HG02938 (cell line): ENCODE data around the gene TRIP4.

Source experiments
- ATAC-seq: cut with Tn5 transposase; IDR thresholded peaks from one replicate; pipeline ENCODE4 v1.9.1; 2021; ENCODE audit warnings: mild to moderate bottlenecking, moderate library complexity; ENCODE audit not compliant: unreplicated experiment

The TRIP4 gene

GRCh38 chr15:64443747-64444621 lies 56.3 kb downstream of the TRIP4 start:
- ATAC-seq = peak; percentile 64

GRCh38 chr15:64444836-64445235 lies 57.2 kb downstream of the TRIP4 start:
- ATAC-seq = no peak

GRCh38 chr15:64447536-64448315 lies 60.1 kb downstream of the TRIP4 start:
- peak; percentile 44 for ATAC-seq

GRCh38 chr15:64452988-64453688 lies 65.5 kb downstream of the TRIP4 start:
- no peak for ATAC-seq

- ATAC-seq = no peak
Measured at GRCh38 chr15:64453689-64454037, 66.0 kb downstream of the TRIP4 start.

- no peak for ATAC-seq
Measured at GRCh38 chr15:64454282-64454681, 66.6 kb downstream of the TRIP4 start.

GRCh38 chr15:64455961-64456371 lies 68.3 kb downstream of the TRIP4 start:
- ATAC-seq = no peak

- no peak for ATAC-seq
Measured at GRCh38 chr15:64456634-64457108, 69.0 kb downstream of the TRIP4 start.

GRCh38 chr15:64459066-64459781 lies 71.6 kb downstream of the TRIP4 start:
- ATAC-seq = no peak

GRCh38 chr15:64460206-64460723 lies 72.6 kb downstream of the TRIP4 start, which contains the start of gene ZNF609:
Gene ZNF609 (plus strand): TSS chr15:64460578. CDS start chr15:64499420, 38,842 bp downstream.
- no peak for ATAC-seq

GRCh38 chr15:64460724-64461720 lies 73.4 kb downstream of the TRIP4 start:
- ATAC-seq = no peak

- ATAC-seq = no peak
Measured at GRCh38 chr15:64461721-64462162, 74.1 kb downstream of the TRIP4 start.

GRCh38 chr15:64462492-64462891 lies 74.9 kb downstream of the TRIP4 start:
- ATAC-seq = no peak

- no peak for ATAC-seq
Measured at GRCh38 chr15:64464276-64465005, 76.8 kb downstream of the TRIP4 start.

- no peak for ATAC-seq
Measured at GRCh38 chr15:64466408-64467141, 78.9 kb downstream of the TRIP4 start.

GRCh38 chr15:64472161-64472560 lies 84.5 kb downstream of the TRIP4 start:
- no peak for ATAC-seq

GRCh38 chr15:64474846-64475245 lies 87.2 kb downstream of the TRIP4 start:
- no peak for ATAC-seq

GRCh38 chr15:64476550-64476949 lies 88.9 kb downstream of the TRIP4 start:
- ATAC-seq = no peak
